Astrocyte (in vitro differentiated cells and primary cell): ENCODE results near the gene PLXNB1. TPM values are rescaled to one million over a fixed set of nuclear protein-coding genes. Genes with fewer than 3 reads are reported as not detected.

Experiments used
- DNase-seq: peaks from one replicate; pipeline ENCODE4 v3.0.0-alpha.2; 2010; ENCODE audit warnings: low read depth
- FAIRE-seq: peaks from 2 replicates; lab custom pipeline; 2011; peaks lifted over from hg19 to GRCh38; lab: Jason Lieb, UNC
- H2AFZ ChIP-seq: 2 replicates; pipeline ENCODE4 v1.6.0; 2012; ENCODE audit warnings: low read depth, low read length, inconsistent platforms
- H3K27ac ChIP-seq: 2 replicates; pipeline ENCODE4 v1.5.1; 2011; ENCODE audit warnings: low read depth, low read length, inconsistent platforms
- H3K27me3 ChIP-seq: 2 replicates; pipeline ENCODE4 v1.6.0; 2011; ENCODE audit warnings: low read length, inconsistent platforms; ENCODE audit not compliant: insufficient read depth
- H3K36me3 ChIP-seq: 2 replicates; pipeline ENCODE4 v1.5.1; 2011; ENCODE audit warnings: low read length, inconsistent platforms; ENCODE audit not compliant: insufficient read depth
- H3K4me1 ChIP-seq: 2 replicates; pipeline ENCODE4 v1.5.1; 2011; ENCODE audit warnings: low read length, inconsistent platforms; ENCODE audit not compliant: insufficient read depth
- H3K4me2 ChIP-seq: 2 replicates; pipeline ENCODE4 v1.6.0; 2012; ENCODE audit warnings: low read length, inconsistent platforms
- H3K4me3 ChIP-seq: 2 replicates; pipeline ENCODE4 v1.5.1; 2011; ENCODE audit warnings: low read depth, mild to moderate bottlenecking, low read length, inconsistent platforms; ENCODE audit not compliant: insufficient read depth
- H3K79me2 ChIP-seq: 2 replicates; pipeline ENCODE4 v1.6.0; 2012; ENCODE audit warnings: mild to moderate bottlenecking, low read length, inconsistent platforms; ENCODE audit not compliant: insufficient read depth
- H3K9ac ChIP-seq: 2 replicates; pipeline ENCODE4 v1.6.0; 2012; ENCODE audit warnings: mild to moderate bottlenecking, low read length, inconsistent platforms
- H3K9me3 ChIP-seq: 2 replicates; pipeline ENCODE4 v1.5.1; 2012; ENCODE audit warnings: low read depth, mild to moderate bottlenecking, low read length, inconsistent platforms; ENCODE audit not compliant: insufficient read depth
- H4K20me1 ChIP-seq: 2 replicates; pipeline ENCODE4 v1.6.0; 2012; ENCODE audit warnings: low read length, inconsistent platforms; ENCODE audit not compliant: insufficient read depth
- H3K27ac Mint-ChIP-seq: one replicate; pipeline ENCODE4 v1.8.0; 2021; ENCODE audit warnings: mild to moderate bottlenecking, mixed read lengths; ENCODE audit not compliant: unreplicated experiment
- H3K27me3 Mint-ChIP-seq: one replicate; pipeline ENCODE4 v1.8.0; 2021; ENCODE audit warnings: low read depth, mixed read lengths; ENCODE audit not compliant: unreplicated experiment
- H3K36me3 Mint-ChIP-seq: one replicate; pipeline ENCODE4 v1.8.0; 2021; ENCODE audit warnings: low read depth, mixed read lengths; ENCODE audit not compliant: unreplicated experiment
- H3K4me1 Mint-ChIP-seq: one replicate; pipeline ENCODE4 v1.8.0; 2021; ENCODE audit warnings: low read depth, mixed read lengths; ENCODE audit not compliant: unreplicated experiment
- H3K4me3 Mint-ChIP-seq: one replicate; pipeline ENCODE4 v1.8.0; 2021; ENCODE audit warnings: mild to moderate bottlenecking, moderate library complexity, mixed read lengths; ENCODE audit not compliant: unreplicated experiment
- H3K9me3 Mint-ChIP-seq: one replicate; pipeline ENCODE4 v1.8.0; 2021; ENCODE audit warnings: mild to moderate bottlenecking, mixed read lengths; ENCODE audit not compliant: unreplicated experiment
- EZH2 ChIP-seq: IDR thresholded peaks from 2 replicates; pipeline ENCODE4 v1.6.1; 2012; ENCODE audit warnings: mild to moderate bottlenecking, low read length, inconsistent platforms; ENCODE audit not compliant: insufficient read depth
- total RNA-seq: library from RNA; stranded (reverse); gene quantifications from 2 replicates; pipeline ENCODE4 v1.2.1, GENCODE V29; 2021
- TF ChIP-seq, protein P1 (sequence below): IDR thresholded peaks from 2 replicates; pipeline ENCODE4 v1.5.1; 2011; ENCODE audit warnings: low read depth, mild to moderate bottlenecking, inconsistent platforms, low read length, moderate library complexity; ENCODE audit not compliant: insufficient read depth

PLXNB1 gene
- total RNA-seq, 1 donor from 2014 or later: 59.2 TPM

DNA sequence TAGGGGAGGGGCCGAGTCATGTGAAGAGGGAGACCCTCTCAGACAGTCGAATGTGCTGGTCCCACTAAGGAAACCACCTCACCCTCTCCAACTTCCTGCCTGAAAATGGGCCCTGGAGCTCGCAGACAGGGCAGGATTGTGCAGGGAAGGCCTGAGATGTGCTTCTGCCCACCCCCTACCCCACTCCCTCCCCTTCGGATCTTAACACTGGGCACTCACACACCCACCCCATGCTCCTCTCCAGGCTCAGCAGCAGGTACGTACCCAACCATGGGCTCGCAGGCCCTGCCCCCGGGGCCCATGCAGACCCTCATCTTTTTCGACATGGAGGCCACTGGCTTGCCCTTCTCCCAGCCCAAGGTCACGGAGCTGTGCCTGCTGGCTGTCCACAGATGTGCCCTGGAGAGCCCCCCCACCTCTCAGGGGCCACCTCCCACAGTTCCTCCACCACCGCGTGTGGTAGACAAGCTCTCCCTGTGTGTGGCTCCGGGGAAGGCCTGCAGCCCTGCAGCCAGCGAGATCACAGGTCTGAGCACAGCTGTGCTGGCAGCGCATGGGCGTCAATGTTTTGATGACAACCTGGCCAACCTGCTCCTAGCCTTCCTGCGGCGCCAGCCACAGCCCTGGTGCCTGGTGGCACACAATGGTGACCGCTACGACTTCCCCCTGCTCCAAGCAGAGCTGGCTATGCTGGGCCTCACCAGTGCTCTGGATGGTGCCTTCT is 36.7 kb upstream of the PLXNB1 start:
- H3K9me3 ChIP-seq: no peaks in the 10 kb centered on the region

DNA sequence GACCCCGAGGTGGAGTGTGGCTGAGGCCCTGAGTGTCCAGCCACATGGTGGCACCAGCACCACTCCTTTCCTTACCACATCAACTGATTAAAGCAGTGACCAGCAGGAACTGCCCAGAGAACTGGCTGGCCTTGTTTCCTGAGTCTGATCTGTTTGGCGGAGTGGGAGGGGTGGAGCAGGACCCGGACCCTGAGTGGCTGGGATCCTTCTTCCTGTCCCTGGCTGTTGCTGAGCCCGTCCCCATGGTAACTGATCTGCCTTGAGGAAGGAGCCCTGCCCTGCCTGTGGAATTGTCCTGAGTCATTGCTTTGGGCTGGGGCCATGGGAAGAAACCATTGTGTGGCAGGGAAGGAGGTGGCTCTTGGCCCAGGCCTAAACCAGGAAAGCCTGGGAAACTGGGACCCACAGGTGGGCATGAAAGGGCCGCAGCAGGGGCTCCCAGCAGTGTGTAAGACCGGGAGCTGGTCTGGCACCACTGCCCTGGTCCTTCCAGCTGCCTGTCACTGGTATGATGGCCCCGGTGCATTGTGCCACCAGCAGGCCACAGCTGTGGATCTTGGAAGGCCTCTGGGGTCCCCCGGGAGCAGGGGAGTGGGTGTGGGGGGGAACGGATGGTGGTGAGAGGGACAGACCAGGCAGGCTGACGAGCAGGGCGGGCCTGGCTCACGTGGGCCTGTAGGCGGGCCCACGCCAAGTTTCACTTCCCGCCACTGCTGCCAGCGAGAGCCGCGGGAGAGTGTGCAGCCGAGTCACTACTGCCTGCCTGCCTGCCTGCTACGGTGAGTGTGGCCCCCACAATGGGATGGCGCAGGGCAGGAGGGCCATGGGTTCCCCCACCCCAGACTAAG is 35.9 kb upstream of the PLXNB1 start:
- Histone ChIP-seq H3K27ac (peak overlapping the region; percentile 100), H4K20me1 (peaks cover 14% of the 10 kb centered on the region), H3K9ac (peak overlapping the region; percentile 97), H3K27me3 (no peaks in the 10 kb centered on the region), H3K4me3 (peak overlapping the region; percentile 61), H3K4me2 (peak overlapping the region; percentile 87), H3K79me2 (peaks cover 46% of the 10 kb centered on the region), H3K36me3 (peaks cover 16% of the 10 kb centered on the region), H2AFZ (peak overlapping the region; percentile 49), H3K4me1 (peaks cover 26% of the 10 kb centered on the region), H3K9me3 (no peaks in the 10 kb centered on the region)
- H3K36me3 Mint-ChIP-seq: peaks cover 19% of the 10 kb centered on the region
- peak; percentile 98 for FAIRE-seq
- peaks cover 14% of the 10 kb centered on the region for H3K4me1 Mint-ChIP-seq
- peak; percentile 100 for DNase-seq
- H3K27ac Mint-ChIP-seq: peak overlapping the region; percentile 94
- H3K4me3 Mint-ChIP-seq: peak overlapping the region; percentile 31
- no peaks in the 10 kb centered on the region for H3K9me3 Mint-ChIP-seq
- TF ChIP-seq, protein P1, sequence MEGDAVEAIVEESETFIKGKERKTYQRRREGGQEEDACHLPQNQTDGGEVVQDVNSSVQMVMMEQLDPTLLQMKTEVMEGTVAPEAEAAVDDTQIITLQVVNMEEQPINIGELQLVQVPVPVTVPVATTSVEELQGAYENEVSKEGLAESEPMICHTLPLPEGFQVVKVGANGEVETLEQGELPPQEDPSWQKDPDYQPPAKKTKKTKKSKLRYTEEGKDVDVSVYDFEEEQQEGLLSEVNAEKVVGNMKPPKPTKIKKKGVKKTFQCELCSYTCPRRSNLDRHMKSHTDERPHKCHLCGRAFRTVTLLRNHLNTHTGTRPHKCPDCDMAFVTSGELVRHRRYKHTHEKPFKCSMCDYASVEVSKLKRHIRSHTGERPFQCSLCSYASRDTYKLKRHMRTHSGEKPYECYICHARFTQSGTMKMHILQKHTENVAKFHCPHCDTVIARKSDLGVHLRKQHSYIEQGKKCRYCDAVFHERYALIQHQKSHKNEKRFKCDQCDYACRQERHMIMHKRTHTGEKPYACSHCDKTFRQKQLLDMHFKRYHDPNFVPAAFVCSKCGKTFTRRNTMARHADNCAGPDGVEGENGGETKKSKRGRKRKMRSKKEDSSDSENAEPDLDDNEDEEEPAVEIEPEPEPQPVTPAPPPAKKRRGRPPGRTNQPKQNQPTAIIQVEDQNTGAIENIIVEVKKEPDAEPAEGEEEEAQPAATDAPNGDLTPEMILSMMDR: peak; percentile 45
- no peak for TF ChIP-seq EZH2
- no peaks in the 10 kb centered on the region for H3K27me3 Mint-ChIP-seq

More for the DNA sequence above, 36.7 kb upstream of the PLXNB1 start:
- peaks cover 14% of the 10 kb centered on the region for H4K20me1 ChIP-seq
- peaks cover 14% of the 10 kb centered on the region for H3K36me3 Mint-ChIP-seq
- H3K9ac ChIP-seq: peak overlapping the region; percentile 97
- no peak for TF ChIP-seq EZH2
- TF ChIP-seq, protein P1: no peak
- H3K79me2 ChIP-seq: peaks cover 53% of the 10 kb centered on the region
- peaks cover 26% of the 10 kb centered on the region for H3K4me1 ChIP-seq
- H3K4me3 Mint-ChIP-seq: no peak overlapping the region
- no peaks in the 10 kb centered on the region for H3K27me3 Mint-ChIP-seq
- no peaks in the 10 kb centered on the region for H3K9me3 Mint-ChIP-seq
- peak overlapping the region; percentile 34 for H2AFZ ChIP-seq
- peak overlapping the region; percentile 100 for H3K27ac ChIP-seq
- H3K36me3 ChIP-seq: peaks cover 9% of the 10 kb centered on the region
- peaks cover 14% of the 10 kb centered on the region for H3K4me1 Mint-ChIP-seq
- peak overlapping the region; percentile 87 for H3K4me2 ChIP-seq
- H3K4me3 ChIP-seq: peak overlapping the region; percentile 61
- FAIRE-seq (no peak), DNase-seq (no peak)
- H3K27ac Mint-ChIP-seq: peak overlapping the region; percentile 83
- H3K27me3 ChIP-seq: no peaks in the 10 kb centered on the region
